ENCODE results near the gene ITGB7.

The ITGB7 gene

DNA sequence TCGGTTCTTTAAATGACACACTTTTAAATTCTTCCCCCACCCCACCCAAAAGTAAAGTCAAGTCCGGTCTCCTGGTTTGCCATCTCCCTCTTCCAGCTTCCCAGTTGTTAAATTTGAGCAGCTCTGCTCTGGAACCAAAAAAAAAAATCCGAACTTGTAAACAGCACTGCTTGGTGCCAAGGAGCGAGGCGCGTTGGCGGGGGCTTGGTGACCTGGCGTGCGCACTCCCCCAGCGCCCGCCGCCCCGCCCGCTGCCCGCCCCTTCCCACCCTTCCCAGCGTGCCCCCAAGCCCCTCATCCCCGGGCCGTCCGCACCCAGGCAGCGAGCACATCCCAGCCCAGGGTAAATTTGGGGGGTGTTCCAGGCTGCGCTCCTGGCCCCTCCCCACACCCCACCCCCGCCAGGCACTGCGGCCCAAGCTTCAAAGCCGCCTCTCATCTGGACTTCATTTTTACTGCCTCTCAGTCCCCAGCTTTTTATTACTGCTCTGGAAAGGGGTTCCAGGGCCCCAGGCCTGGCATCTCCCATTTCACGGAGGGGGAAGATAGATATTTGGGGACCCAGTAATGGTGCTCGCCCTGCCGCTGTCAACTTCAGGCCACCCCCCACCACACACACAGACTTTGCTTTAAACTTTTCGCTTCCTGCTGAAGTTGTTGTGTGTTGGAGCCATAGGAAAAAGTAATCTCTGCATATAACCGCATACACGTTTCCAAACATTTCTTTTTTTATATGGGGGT is 11.7 kb upstream of the ITGB7 start:
- Histone ChIP-seq H2AFZ (ENCODE audit: low read depth, low read length) (no peak overlapping the region), H3K36me3 (replicated peaks; ENCODE audit: low read depth, low read length) (no peaks in the 10 kb centered on the region), H4K20me1 (ENCODE audit: insufficient read depth, low read length) (no peaks in the 10 kb centered on the region), H3K27ac (ENCODE audit: low read length) (no peak overlapping the region), H3K4me2 (ENCODE audit: low read length) (peak overlapping the region; percentile 97; the same call in 1 of the 2 replicates), H3K4me1 (ENCODE audit: low read length) (peaks cover 11% of the 10 kb centered on the region), H3K79me2 (ENCODE audit: low read length) (no peaks in the 10 kb centered on the region), H3K9me3 (ENCODE audit: insufficient read depth, low read length) (no peaks in the 10 kb centered on the region), H3K9ac (ENCODE audit: low read length) (no peak overlapping the region), H3K4me3 (ENCODE audit: low read length) (no peak overlapping the region), H3K27me3 (ENCODE audit: low read depth, low read length) (peaks cover 9% of the 10 kb centered on the region)
- no peak for TF ChIP-seq CTCF (IDR thresholded peaks at IDR 0.05; ENCODE audit: low read depth, low read length)
- TF ChIP-seq EZH2phosphoT487 (IDR thresholded peaks at IDR 0.05; ENCODE audit: low read depth): no peak

DNA sequence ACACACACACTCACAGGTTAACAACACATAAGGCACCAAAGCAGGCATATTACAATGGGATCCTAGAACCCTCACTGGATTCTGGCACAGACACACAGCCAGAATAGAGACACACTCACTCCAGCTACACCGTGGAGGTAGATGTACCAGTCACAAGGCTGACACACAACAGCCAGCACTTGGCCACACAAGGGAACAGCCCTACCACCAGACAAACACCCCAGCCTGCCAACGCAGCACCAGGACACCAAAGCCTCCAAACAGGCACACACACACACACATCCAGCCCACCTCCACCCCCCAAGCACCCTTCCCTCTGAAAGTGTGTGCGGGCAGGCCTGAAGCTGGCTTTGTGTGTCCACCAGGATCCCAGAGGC is 10.9 kb upstream of the ITGB7 start:
- Histone ChIP-seq H4K20me1 (ENCODE audit: insufficient read depth, low read length) (no peaks in the 10 kb centered on the region), H3K4me3 (ENCODE audit: low read length) (no peak overlapping the region), H3K9ac (ENCODE audit: low read length) (no peak overlapping the region), H3K36me3 (replicated peaks; ENCODE audit: low read depth, low read length) (no peaks in the 10 kb centered on the region), H3K27ac (ENCODE audit: low read length) (no peak overlapping the region), H3K27me3 (ENCODE audit: low read depth, low read length) (peaks cover 9% of the 10 kb centered on the region), H3K4me2 (ENCODE audit: low read length) (no peak overlapping the region), H3K4me1 (ENCODE audit: low read length) (peaks cover 15% of the 10 kb centered on the region), H2AFZ (ENCODE audit: low read depth, low read length) (no peak overlapping the region), H3K9me3 (ENCODE audit: insufficient read depth, low read length) (no peaks in the 10 kb centered on the region), H3K79me2 (ENCODE audit: low read length) (no peaks in the 10 kb centered on the region)
- no peak for TF ChIP-seq CTCF (IDR thresholded peaks at IDR 0.05; ENCODE audit: low read depth, low read length)
- TF ChIP-seq EZH2phosphoT487 (IDR thresholded peaks at IDR 0.05; ENCODE audit: low read depth): no peak

DNA sequence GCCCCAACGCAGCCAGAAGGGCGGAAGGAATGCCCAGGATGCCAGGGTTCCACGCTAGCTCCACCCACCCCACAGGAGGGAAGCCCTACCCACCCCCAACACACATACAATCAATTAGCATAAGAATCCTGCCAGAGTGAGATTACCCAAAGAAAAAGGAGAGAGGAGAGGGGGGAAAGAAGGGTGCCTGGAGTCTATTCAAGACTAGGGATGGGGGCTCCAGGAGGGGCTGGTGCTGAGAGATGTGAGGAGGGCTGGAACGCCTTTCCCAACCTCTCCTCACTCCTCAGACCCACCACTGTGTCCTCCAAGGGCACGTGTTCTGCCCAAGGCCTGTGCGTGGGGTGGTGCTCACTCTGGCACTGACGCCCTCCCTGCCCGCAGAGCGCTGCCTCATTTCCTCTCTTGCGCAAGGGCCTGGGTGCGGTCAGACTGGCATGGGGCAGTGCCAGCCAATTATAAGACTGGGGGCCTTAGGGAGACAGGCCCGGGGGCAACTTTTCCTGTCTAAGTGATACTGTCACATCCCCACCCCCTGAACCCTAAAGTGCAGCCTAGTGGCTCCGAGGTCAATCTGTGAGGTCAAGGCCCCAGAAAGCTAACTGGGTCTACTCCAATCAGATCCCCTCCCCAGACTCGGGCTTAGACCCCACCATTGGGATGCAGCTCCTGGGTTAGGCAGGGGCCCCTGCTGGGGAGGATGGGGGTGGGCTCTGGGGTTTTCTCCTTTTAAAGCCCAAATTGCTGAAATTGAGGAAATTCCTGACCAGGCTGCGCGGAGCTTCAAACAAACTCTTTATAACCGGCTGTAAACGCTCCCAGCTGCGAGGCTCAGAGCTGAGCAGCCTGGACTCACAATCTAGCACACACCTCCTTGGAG is 10.2 kb upstream of the ITGB7 start:
- H3K4me2 ChIP-seq (ENCODE audit: low read length): no peak overlapping the region
- H3K27ac ChIP-seq (ENCODE audit: low read length): no peak overlapping the region
- TF ChIP-seq CTCF (IDR thresholded peaks at IDR 0.05; ENCODE audit: low read depth, low read length): no peak
- no peak for TF ChIP-seq EZH2phosphoT487 (IDR thresholded peaks at IDR 0.05; ENCODE audit: low read depth)
- H3K9me3 ChIP-seq (ENCODE audit: insufficient read depth, low read length): no peaks in the 10 kb centered on the region
- no peaks in the 10 kb centered on the region for H3K36me3 ChIP-seq (replicated peaks; ENCODE audit: low read depth, low read length)
- peaks cover 9% of the 10 kb centered on the region for H3K27me3 ChIP-seq (ENCODE audit: low read depth, low read length)
- peaks cover 13% of the 10 kb centered on the region for H3K4me1 ChIP-seq (ENCODE audit: low read length)
- no peak overlapping the region for H2AFZ ChIP-seq (ENCODE audit: low read depth, low read length)
- H3K79me2 ChIP-seq (ENCODE audit: low read length): no peaks in the 10 kb centered on the region
- no peak overlapping the region for H3K9ac ChIP-seq (ENCODE audit: low read length)
- no peak overlapping the region for H3K4me3 ChIP-seq (ENCODE audit: low read length)
- no peaks in the 10 kb centered on the region for H4K20me1 ChIP-seq (ENCODE audit: insufficient read depth, low read length)

GRCh38 chr12:53215497-53215896 is 8.4 kb upstream of the ITGB7 start:
- Histone ChIP-seq H3K79me2 (ENCODE audit: low read length) (no peaks in the 10 kb centered on the region), H3K4me2 (ENCODE audit: low read length) (no peak overlapping the region), H3K36me3 (replicated peaks; ENCODE audit: low read depth, low read length) (no peaks in the 10 kb centered on the region), H3K4me1 (ENCODE audit: low read length) (peaks cover 9% of the 10 kb centered on the region), H3K9ac (ENCODE audit: low read length) (no peak overlapping the region), H2AFZ (ENCODE audit: low read depth, low read length) (no peak overlapping the region), H3K9me3 (ENCODE audit: insufficient read depth, low read length) (no peaks in the 10 kb centered on the region), H3K27me3 (ENCODE audit: low read depth, low read length) (peaks cover 9% of the 10 kb centered on the region), H3K27ac (ENCODE audit: low read length) (no peak overlapping the region), H3K4me3 (ENCODE audit: low read length) (no peak overlapping the region), H4K20me1 (ENCODE audit: insufficient read depth, low read length) (no peaks in the 10 kb centered on the region)
- TF ChIP-seq EZH2phosphoT487 (IDR thresholded peaks at IDR 0.05; ENCODE audit: low read depth) (no peak), CTCF (IDR thresholded peaks at IDR 0.05; ENCODE audit: low read depth, low read length) (no peak)

All from OCI-LY3 (cell line).